Small intestine (tissue), 7 donors: ENCODE measurements around the gene LIMS2. TPM values are rescaled to one million over a fixed set of nuclear protein-coding genes. Genes with fewer than 3 reads are reported as not detected.

Experiments
- DNase-seq, 2 donors: peaks; one replicate each; pipeline versions ENCODE4 v3.0.0 to v3.0.0-alpha.2; 2013
- FAIRE-seq: peaks from 2 replicates; lab custom pipeline; 2012; peaks lifted over from hg19 to GRCh38; lab: Jason Lieb, UNC
- H3K27ac ChIP-seq, 3 donors: one replicate each; pipeline ENCODE4 v1.5.1; 2013; ENCODE audit warnings: low read length in 2 of 3, mild to moderate bottlenecking in 2 of 3, control low read depth in 1 of 3, inconsistent platforms in 1 of 3, low read depth in 1 of 3, moderate library complexity in 1 of 3
- H3K27me3 ChIP-seq, 3 donors: one replicate each; pipeline ENCODE4 v1.6.1; 2013; ENCODE audit warnings: low read length in 3 of 3, inconsistent platforms in 1 of 3; ENCODE audit not compliant: control insufficient read depth in 3 of 3, insufficient read depth in 3 of 3
- H3K36me3 ChIP-seq, 3 donors: one replicate each; pipeline ENCODE4 v1.6.1; 2013; ENCODE audit warnings: low read length in 3 of 3, inconsistent platforms in 1 of 3, low read depth in 1 of 3, mild to moderate bottlenecking in 1 of 3, moderate library complexity in 1 of 3; ENCODE audit not compliant: control insufficient read depth in 3 of 3, insufficient read depth in 2 of 3
- H3K4me1 ChIP-seq, 3 donors: one replicate each; pipeline ENCODE4 v1.6.1; 2013; ENCODE audit warnings: low read length in 2 of 3, inconsistent platforms in 1 of 3, low read depth in 1 of 3, mild to moderate bottlenecking in 1 of 3, moderate library complexity in 1 of 3; ENCODE audit not compliant: control insufficient read depth in 3 of 3, insufficient read depth in 2 of 3
- H3K4me3 ChIP-seq, 3 donors: one replicate each; pipeline ENCODE4 v1.5.1; 2013; ENCODE audit warnings: low read length in 3 of 3, control low read depth in 1 of 3, inconsistent platforms in 1 of 3, low read depth in 1 of 3, mild to moderate bottlenecking in 1 of 3, moderate library complexity in 1 of 3
- H3K9me3 ChIP-seq, 2 donors: one replicate each; pipeline ENCODE4 v1.6.1; 2013; ENCODE audit warnings: low read depth in 1 of 2, low read length in 1 of 2; ENCODE audit not compliant: control insufficient read depth in 2 of 2, insufficient read depth in 1 of 2
- WGBS, 3 donors: extraction: QIAGEN DNeasy Blood & Tissue Kit; methylation state at CpG; one replicate each; pipeline ENCODE4 v1.1.7; 2013; 5-methylcytosine and 5-hydroxymethylcytosine counted together
- polyA plus RNA-seq, 4 donors: library from polyadenylated mRNA; stranded (reverse) in 3 of 4; unstranded in 1 of 4; fragments of 200-250 nt in 3 of 4; fragments of 120-200 nt in 1 of 4; gene quantifications; one replicate each; pipeline versions ENCODE4 v1.2.1 to v1.2.3, GENCODE V29; 2013
- donor health status: healthy with polysubstance abuse.
- donor health status: control.
- donor health status: control.
- donor health status: Bipolar disorder and iron deficiency.
- donor health status: healthy.

LIMS2 gene
- polyA plus RNA-seq, 4 donors = 2.2 to 39.5 (median 8.6) TPM

- peaks cover 0 to 69% (median 26%) of the 10 kb centered on the region in 3 donors for H3K36me3 ChIP-seq
- H3K4me1 ChIP-seq = no peaks in the 10 kb centered on the region
- FAIRE-seq (no peak), DNase-seq (peak in 1 of 2 donors; percentile 50)
- 54 to 77% (median 71%) methylated on average over 10 of the region's 10 CpGs for WGBS, 3 donors
- no peak overlapping the region for H3K27ac ChIP-seq
- H3K4me3 ChIP-seq = no peak overlapping the region
- no peaks in the 10 kb centered on the region for H3K27me3 ChIP-seq
- H3K9me3 ChIP-seq = no peaks in the 10 kb centered on the region
Observed at GRCh38 chr2:127591221-127591923, 84.0 kb downstream of the LIMS2 start.

DNA sequence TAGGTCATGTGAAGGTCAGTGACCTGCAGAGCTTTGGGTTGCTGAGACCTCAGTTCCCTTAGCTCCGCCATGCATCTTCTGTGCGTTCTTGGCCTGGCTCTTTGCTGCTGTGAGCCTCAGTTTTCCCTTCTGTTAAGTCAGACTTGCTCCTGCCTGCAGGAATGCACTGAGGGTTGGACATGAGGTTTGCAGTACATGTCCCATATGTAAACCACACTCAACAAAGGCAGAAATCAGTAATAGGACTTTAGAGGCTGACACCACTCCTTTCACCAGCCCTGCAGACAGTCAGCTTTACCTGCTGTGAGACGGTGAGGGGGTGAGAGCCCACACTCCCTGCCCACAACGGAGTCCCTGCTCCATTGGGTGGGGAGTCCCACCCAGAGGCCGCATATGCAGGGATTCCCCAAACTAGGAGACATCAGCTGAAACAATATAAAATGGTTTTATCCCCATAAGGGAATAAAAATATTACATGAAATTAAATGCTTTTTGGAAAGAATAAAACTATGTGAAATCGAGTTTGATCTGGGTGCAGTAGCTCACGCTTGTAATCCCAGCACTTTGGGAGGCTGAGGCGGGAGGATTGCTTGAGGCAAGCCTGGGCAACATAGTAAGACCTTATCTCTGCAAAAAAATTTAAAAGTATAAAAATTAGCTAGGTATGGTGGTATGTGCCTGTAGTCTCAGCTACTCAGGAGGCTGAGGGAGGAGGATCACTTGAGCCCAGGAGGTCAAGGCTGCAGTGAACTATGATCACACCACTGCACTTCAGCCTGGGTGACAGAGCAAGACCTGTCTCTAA, 84.7 kb downstream of the LIMS2 start:
- DNase-seq (no peak), FAIRE-seq (no peak)
- Histone ChIP-seq H3K27me3 (no peaks in the 10 kb centered on the region), H3K4me3 (no peak overlapping the region), H3K36me3 (peaks cover 0 to 70% (median 30%) of the 10 kb centered on the region in 3 donors), H3K27ac (no peak overlapping the region), H3K4me1 (no peaks in the 10 kb centered on the region), H3K9me3 (no peaks in the 10 kb centered on the region)
- WGBS, 3 donors = 88 to 95% (median 92%) methylated on average over 8 of the region's 8 CpGs

DNA sequence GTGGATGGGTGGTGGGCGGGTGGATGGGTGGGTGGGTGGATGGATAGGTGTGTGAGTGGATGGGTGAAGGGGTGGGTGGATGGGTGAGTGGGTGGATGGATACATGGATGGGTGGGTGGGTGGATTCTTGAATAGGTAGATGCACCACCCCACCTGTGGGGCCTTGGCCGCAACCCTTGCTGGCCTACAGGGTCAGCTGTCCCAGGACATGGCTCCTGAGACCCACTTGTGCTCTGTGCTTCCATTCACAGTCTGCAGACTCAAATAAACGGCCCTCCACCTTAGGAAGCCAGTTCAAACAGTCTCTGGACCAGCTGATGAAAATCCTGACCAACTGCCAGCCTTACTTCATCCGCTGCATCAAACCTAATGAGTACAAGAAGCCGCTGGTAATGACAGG, 85.5 kb downstream of the LIMS2 start:
- FAIRE-seq (no peak), DNase-seq (no peak)
- no peaks in the 10 kb centered on the region for H3K27me3 ChIP-seq
- 87 to 89% (median 89%) methylated on average over 5 of the region's 5 CpGs for WGBS, 3 donors
- no peak overlapping the region for H3K27ac ChIP-seq
- H3K9me3 ChIP-seq = no peaks in the 10 kb centered on the region
- H3K4me3 ChIP-seq = no peak overlapping the region
- H3K4me1 ChIP-seq = no peaks in the 10 kb centered on the region
- peaks cover 0 to 70% (median 30%) of the 10 kb centered on the region in 3 donors for H3K36me3 ChIP-seq

- WGBS, 3 donors = 92 to 100% (median 95%) methylated on average over 2 to 3 of the region's 3 CpGs
- FAIRE-seq = no peak
- H3K9me3 ChIP-seq = no peaks in the 10 kb centered on the region
- H3K4me3 ChIP-seq = no peak overlapping the region
- no peaks in the 10 kb centered on the region for H3K27me3 ChIP-seq
- peaks cover 0 to 74% (median 30%) of the 10 kb centered on the region in 3 donors for H3K36me3 ChIP-seq
- H3K27ac ChIP-seq = no peak overlapping the region
- no peak for DNase-seq
- H3K4me1 ChIP-seq = no peaks in the 10 kb centered on the region
Observed at GRCh38 chr2:127589358-127589757, 86.0 kb downstream of the LIMS2 start.

Other genes with a start within 250 kb of the LIMS2 start
- 10 to 100 TPM; 23.3 to 53.0 (median 47.8) TPM for gene IWS1, start 149.0 kb downstream of the LIMS2 start, polyA plus RNA-seq
- gene MYO7B, start 139.8 kb downstream of the LIMS2 start, polyA plus RNA-seq = 100 to 1,000 TPM in 3 of 4 donors, 10 to 100 TPM in 1; 85.6 to 617 (median 462) TPM
- gene GPR17, start 29.4 kb downstream of the LIMS2 start, polyA plus RNA-seq = under 1 TPM in 2 of 4 donors, not detected in 2; 0.18 to 0.56 TPM
- gene SFT2D3, start 26.0 kb upstream of the LIMS2 start, polyA plus RNA-seq = 1 to 10 TPM in 3 of 4 donors, not detected in 1; 3.8 to 7.4 (median 4.7) TPM
- gene WDR33, start 135.6 kb upstream of the LIMS2 start, polyA plus RNA-seq = 10 to 100 TPM; 11.0 to 41.6 (median 13.8) TPM
- 10 to 100 TPM in 2 of 4 donors, 1 to 10 TPM in 2; 5.6 to 31.2 (median 12.7) TPM for gene POLR2D, start 182.6 kb upstream of the LIMS2 start, polyA plus RNA-seq
- gene AMMECR1L, start 210.4 kb upstream of the LIMS2 start, polyA plus RNA-seq = 10 to 100 TPM in 2 of 4 donors, 1 to 10 TPM in 2; 8.2 to 14.2 (median 9.2) TPM